A549 (cell line): ENCODE measurements around the gene DOK7. TPM values are rescaled to one million over a fixed set of nuclear protein-coding genes. Genes with fewer than 3 reads are reported as not detected.

Experiments
- ATAC-seq, 2 experiments: fragments of 200-7000 bp in 1 of 2; fragments of >200 bp in 1 of 2; cut with Nextera tagmentation in 1 of 2; cut with Tn5 transposase in 1 of 2; 3 replicates each; pipeline versions ENCODE4 v1.8.0 to v1.9.1; 2018 to 2020; ENCODE audit warnings: mild to moderate bottlenecking in 1 of 2, moderate library complexity in 1 of 2
- CTCF ChIA-PET: fragments of 300-600 bp; sonication (Branson Sonifier 250); formaldehyde crosslinking; extraction: SDS; loops from one replicate; lab custom pipeline; 2021; ENCODE audit warnings: antibody characterized with exemption, inconsistent platforms; lab: Yijun Ruan, JAX
- POLR2A ChIA-PET: fragments of 350-600 bp; formaldehyde crosslinking; extraction: SDS; loops from one replicate; lab custom pipeline; 2021; ENCODE audit warnings: antibody characterized with exemption, inconsistent platforms; lab: Yijun Ruan, JAX
- DNase-seq, 2 experiments: peaks; one replicate each; pipeline versions ENCODE4 v3.0.0 to v3.0.0-alpha.2; 2011 to 2016; ENCODE audit warnings: low read depth in 1 of 2, low spot score in 1 of 2
- FAIRE-seq: peaks from 2 replicates; lab custom pipeline; 2011; peaks lifted over from hg19 to GRCh38; lab: Jason Lieb, UNC
- H3K27ac ChIP-seq, 2 experiments: fragments of >200 bp; sonication (Bioruptor Twin); formaldehyde crosslinking; 3 replicates each; pipeline ENCODE4 v1.5.1; 2016 to 2017
- H3K4me1 ChIP-seq: fragments of >200 bp; sonication (Bioruptor Twin); formaldehyde crosslinking; 3 replicates; pipeline ENCODE4 v1.6.1; 2016
- H3K4me2 ChIP-seq: fragments of >200 bp; sonication (Bioruptor Twin); formaldehyde crosslinking; 3 replicates; pipeline ENCODE4 v1.6.1; 2016
- H3K4me3 ChIP-seq: fragments of >200 bp; sonication (Bioruptor Twin); formaldehyde crosslinking; 3 replicates; pipeline ENCODE4 v1.5.1; 2016
- H3K9me3 ChIP-seq: fragments of >200 bp; sonication (Bioruptor Twin); formaldehyde crosslinking; 3 replicates; pipeline ENCODE4 v1.6.1; 2016
- CHD4 ChIP-seq: fragments of 200-600 bp; sonication (generic); IDR thresholded peaks from 2 replicates; pipeline ENCODE4 v1.6.1; 2016; ENCODE audit warnings: antibody characterized with exemption, mild to moderate bottlenecking, borderline replicate concordance
- EHF ChIP-seq: fragments of 250-450 bp; sonication (Bioruptor Pico); IDR thresholded peaks from 2 replicates; pipeline ENCODE4 v1.5.0; 2020; ENCODE audit warnings: mild to moderate bottlenecking
- GATA3 ChIP-seq: IDR thresholded peaks from 2 replicates; pipeline ENCODE4 v1.6.1; 2012; ENCODE audit warnings: borderline replicate concordance
- JUNB ChIP-seq: fragments of >200 bp; sonication (Bioruptor Twin); formaldehyde crosslinking; IDR thresholded peaks from 2 replicates; pipeline ENCODE4 v1.6.1; 2016
- KDM1A ChIP-seq: fragments of 200-600 bp; sonication (generic); IDR thresholded peaks from 2 replicates; pipeline ENCODE4 v1.6.1; 2016; ENCODE audit warnings: low read depth, mild to moderate bottlenecking
- MAZ ChIP-seq: fragments of 150-350 bp; IDR thresholded peaks from 2 replicates; pipeline ENCODE4 v1.6.1; 2014; ENCODE audit warnings: antibody characterized with exemption, low read depth, low read length, borderline replicate concordance
- NR3C1 ChIP-seq: fragments of >200 bp; sonication (Bioruptor Twin); formaldehyde crosslinking; IDR thresholded peaks from 3 replicates; pipeline ENCODE4 v1.6.1; 2017
- POLR2AphosphoS2 ChIP-seq: conservative IDR thresholded peaks from 2 replicates; pipeline ENCODE4 v1.6.1; 2012; ENCODE audit warnings: low read length, improper control_type of control experiment, inconsistent platforms
- RARB ChIP-seq: fragments of 250-450 bp; sonication (Bioruptor Pico); IDR thresholded peaks from 2 replicates; pipeline ENCODE4 v1.8.0; 2021; ENCODE audit warnings: mild to moderate bottlenecking, moderate library complexity
- RNF2 ChIP-seq: fragments of 200-600 bp; sonication (generic); IDR thresholded peaks from 2 replicates; pipeline ENCODE4 v1.6.1; 2016; ENCODE audit warnings: low read depth, mild to moderate bottlenecking, antibody characterized with exemption, moderate library complexity, borderline replicate concordance
- SREBF2 ChIP-seq: fragments of 450-650 bp; IDR thresholded peaks from 2 replicates; pipeline ENCODE4 v1.6.1; 2014; ENCODE audit warnings: mild to moderate bottlenecking, moderate library complexity
- USF2 ChIP-seq: fragments of 450-650 bp; IDR thresholded peaks from 2 replicates; pipeline ENCODE4 v1.6.1; 2014; ENCODE audit warnings: antibody characterized with exemption
- ZFP36 ChIP-seq: fragments of 450-650 bp; IDR thresholded peaks from 2 replicates; pipeline ENCODE4 v1.6.1; 2014; ENCODE audit warnings: borderline replicate concordance; ENCODE audit not compliant: partially characterized antibody
- ZNF302 ChIP-seq: fragments of 250-450 bp; sonication (Bioruptor Pico); IDR thresholded peaks from 2 replicates; pipeline ENCODE4 v1.9.0; 2021; ENCODE audit warnings: inconsistent platforms, mild to moderate bottlenecking, moderate library complexity
- WGBS: methylation state at CpG from one replicate; pipeline ENCODE4 v1.1.6; 2017; ENCODE audit errors: missing lambda C conversion rate; 5-methylcytosine and 5-hydroxymethylcytosine counted together
- polyA plus RNA-seq, 4 experiments: library from polyadenylated mRNA; depleted of rRNA in 3 of 4; stranded (reverse); fragments of >200 nt; fragmentation: RNase III in 1 of 4; extraction: RNeasy Plus Mini Kit Qiagen cat#74134 plus additional on column Dnase treatment in 1 of 4; gene quantifications; 2 replicates in 3 of 4; 3 replicates in 1 of 4; pipeline ENCODE4 v1.2.3, GENCODE V29; 2011 to 2017
- TF ChIP-seq, protein P1 (sequence below): fragments of 250-450 bp; sonication (Bioruptor Pico); IDR thresholded peaks from 2 replicates; pipeline ENCODE4 v1.5.0; 2021; ENCODE audit warnings: mild to moderate bottlenecking, moderate library complexity, borderline replicate concordance
- TF ChIP-seq, protein P2 (sequence below): IDR thresholded peaks from 2 replicates; pipeline ENCODE4 v1.6.1; 2012; ENCODE audit warnings: low read depth, borderline replicate concordance
- TF ChIP-seq, protein P3 (sequence below): fragments of >200 bp; sonication (Bioruptor Twin); formaldehyde crosslinking; IDR thresholded peaks from 3 replicates; pipeline ENCODE4 v1.5.1; 2016

The DOK7 gene
- polyA plus RNA-seq, 2 of the 4 experiments (the other 2 are of a cell fraction), result 0.17 to 0.21 TPM

- ATAC-seq, result no peak
- no peak for DNase-seq
- WGBS, result 90% methylated on average over 22 of the region's 23 CpGs
- Histone ChIP-seq H3K27ac (no peak overlapping the region), H3K4me1 (no peaks in the 10 kb centered on the region), H3K4me2 (no peak overlapping the region), H3K9me3 (no peaks in the 10 kb centered on the region), H3K4me3 (no peak overlapping the region)
- no peak for FAIRE-seq
- ChIA-PET CTCF (no interaction called here), POLR2A (no interaction called here)
- TF ChIP-seq SREBF2, result no peak
- no peak for TF ChIP-seq MAZ
- TF ChIP-seq, protein P1, sequence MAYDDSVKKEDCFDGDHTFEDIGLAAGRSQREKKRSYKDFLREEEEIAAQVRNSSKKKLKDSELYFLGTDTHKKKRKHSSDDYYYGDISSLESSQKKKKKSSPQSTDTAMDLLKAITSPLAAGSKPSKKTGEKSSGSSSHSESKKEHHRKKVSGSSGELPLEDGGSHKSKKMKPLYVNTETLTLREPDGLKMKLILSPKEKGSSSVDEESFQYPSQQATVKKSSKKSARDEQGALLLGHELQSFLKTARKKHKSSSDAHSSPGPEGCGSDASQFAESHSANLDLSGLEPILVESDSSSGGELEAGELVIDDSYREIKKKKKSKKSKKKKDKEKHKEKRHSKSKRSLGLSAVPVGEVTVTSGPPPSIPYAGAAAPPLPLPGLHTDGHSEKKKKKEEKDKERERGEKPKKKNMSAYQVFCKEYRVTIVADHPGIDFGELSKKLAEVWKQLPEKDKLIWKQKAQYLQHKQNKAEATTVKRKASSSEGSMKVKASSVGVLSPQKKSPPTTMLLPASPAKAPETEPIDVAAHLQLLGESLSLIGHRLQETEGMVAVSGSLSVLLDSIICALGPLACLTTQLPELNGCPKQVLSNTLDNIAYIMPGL (CRISPR knock-in tag), result no peak
- TF ChIP-seq POLR2AphosphoS2, result no peak
- no peak for TF ChIP-seq KDM1A
- TF ChIP-seq RARB (CRISPR knock-in tag), result no peak
- TF ChIP-seq GATA3, result no peak
Observed at GRCh38 chr4:3519468-3520264, 56.6 kb downstream of the DOK7 start.

GRCh38 chr4:3520276-3520675 is 57.2 kb downstream of the DOK7 start:
- H3K9me3 ChIP-seq, result no peaks in the 10 kb centered on the region
- no peak overlapping the region for H3K4me2 ChIP-seq
- DNase-seq (no peak), ATAC-seq (no peak), FAIRE-seq (no peak)
- TF ChIP-seq ZFP36, result no peak
- TF ChIP-seq USF2, result no peak
- TF ChIP-seq, protein P2, sequence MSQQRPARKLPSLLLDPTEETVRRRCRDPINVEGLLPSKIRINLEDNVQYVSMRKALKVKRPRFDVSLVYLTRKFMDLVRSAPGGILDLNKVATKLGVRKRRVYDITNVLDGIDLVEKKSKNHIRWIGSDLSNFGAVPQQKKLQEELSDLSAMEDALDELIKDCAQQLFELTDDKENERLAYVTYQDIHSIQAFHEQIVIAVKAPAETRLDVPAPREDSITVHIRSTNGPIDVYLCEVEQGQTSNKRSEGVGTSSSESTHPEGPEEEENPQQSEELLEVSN, result no peak
- TF ChIP-seq RNF2, result no peak
- TF ChIP-seq JUNB, result no peak
- TF ChIP-seq CHD4, result no peak
- no peak for TF ChIP-seq EHF (CRISPR knock-in tag)
- TF ChIP-seq NR3C1, result no peak
- ChIA-PET POLR2A (no interaction called here), CTCF (no interaction called here)
- WGBS, result 92% methylated on average over 4 of the region's 11 CpGs
- H3K4me1 ChIP-seq, result no peaks in the 10 kb centered on the region
- H3K4me3 ChIP-seq, result no peak overlapping the region
- H3K27ac ChIP-seq, result no peak overlapping the region

- ChIA-PET POLR2A (no interaction called here), CTCF (no interaction called here)
- FAIRE-seq (no peak), ATAC-seq (no peak), DNase-seq (no peak)
- H3K4me1 ChIP-seq, result no peaks in the 10 kb centered on the region
- no peaks in the 10 kb centered on the region for H3K9me3 ChIP-seq
- no peak overlapping the region for H3K4me2 ChIP-seq
- TF ChIP-seq ZNF302 (CRISPR knock-in tag) (no peak), CHD4 (no peak), NR3C1 (no peak)
- TF ChIP-seq, protein P3, sequence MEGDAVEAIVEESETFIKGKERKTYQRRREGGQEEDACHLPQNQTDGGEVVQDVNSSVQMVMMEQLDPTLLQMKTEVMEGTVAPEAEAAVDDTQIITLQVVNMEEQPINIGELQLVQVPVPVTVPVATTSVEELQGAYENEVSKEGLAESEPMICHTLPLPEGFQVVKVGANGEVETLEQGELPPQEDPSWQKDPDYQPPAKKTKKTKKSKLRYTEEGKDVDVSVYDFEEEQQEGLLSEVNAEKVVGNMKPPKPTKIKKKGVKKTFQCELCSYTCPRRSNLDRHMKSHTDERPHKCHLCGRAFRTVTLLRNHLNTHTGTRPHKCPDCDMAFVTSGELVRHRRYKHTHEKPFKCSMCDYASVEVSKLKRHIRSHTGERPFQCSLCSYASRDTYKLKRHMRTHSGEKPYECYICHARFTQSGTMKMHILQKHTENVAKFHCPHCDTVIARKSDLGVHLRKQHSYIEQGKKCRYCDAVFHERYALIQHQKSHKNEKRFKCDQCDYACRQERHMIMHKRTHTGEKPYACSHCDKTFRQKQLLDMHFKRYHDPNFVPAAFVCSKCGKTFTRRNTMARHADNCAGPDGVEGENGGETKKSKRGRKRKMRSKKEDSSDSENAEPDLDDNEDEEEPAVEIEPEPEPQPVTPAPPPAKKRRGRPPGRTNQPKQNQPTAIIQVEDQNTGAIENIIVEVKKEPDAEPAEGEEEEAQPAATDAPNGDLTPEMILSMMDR, result no peak
- H3K27ac ChIP-seq, result no peak overlapping the region
- WGBS, result 91% methylated on average over 13 of the region's 31 CpGs
- H3K4me3 ChIP-seq, result no peak overlapping the region
Observed at GRCh38 chr4:3520796-3521600, 57.9 kb downstream of the DOK7 start.
